Measurements from ENCODE around the gene ATP6V0A4.

- TF ChIP-seq CTCF (conservative IDR thresholded peaks at IDR 0.05; ENCODE audit: low read depth, low read length) (no peak), EZH2 (IDR thresholded peaks at IDR 0.05; ENCODE audit: borderline replicate concordance, low read depth, low read length, poor library complexity, severe bottlenecking) (no peak)
Measured at GRCh38 chr7:138837627-138838026, 39.6 kb upstream of the ATP6V0A4 start.

Data from A673 (cell line).